Measurements from ENCODE around the gene ATF5. TPM values are rescaled to one million over a fixed set of nuclear protein-coding genes. Genes with fewer than 3 reads are reported as not detected.
"Not testable (repeated sequence)": the region's sequence is repeated elsewhere in the genome, so short reads cannot be mapped to it uniquely, and the experiment has no call there.

ATF5 gene
- total and polyA plus RNA-seq, 7 experiments from 2014 or later, result 1.6 to 16.1 (median 7.1) TPM

GRCh38 chr19:49920624-49921363 is 8.2 kb upstream of the ATF5 start:
- H3K27ac Mint-ChIP-seq, result peak overlapping the region in 3 of 9 donors; percentile 27 to 71 (median 28)
- no peaks in the 10 kb centered on the region for H3K9me3 ChIP-seq (ENCODE audit: control insufficient read depth in 2 of 3, low read length in 3 of 3)
- DNase-seq (no peak), ATAC-seq (no peak)
- H3K27me3 Mint-ChIP-seq, result no peaks in the 10 kb centered on the region
- H3K36me3 Mint-ChIP-seq, result peaks cover 0 to 27% (median 7%) of the 10 kb centered on the region in 5 donors
- no peaks in the 10 kb centered on the region for H3K4me1 ChIP-seq (ENCODE audit: control insufficient read depth in 2 of 2, insufficient read depth in 2 of 2, low read length in 2 of 2)
- H3K36me3 ChIP-seq (ENCODE audit: control insufficient read depth in 2 of 3, insufficient read depth in 3 of 3, low read length in 3 of 3), result peaks cover 0 to 63% (median 13%) of the 10 kb centered on the region in 3 experiments
- no peak overlapping the region for H3K4me3 Mint-ChIP-seq
- H3K4me1 Mint-ChIP-seq, result peaks cover 16 to 50% (median 32%) of the 10 kb centered on the region in 7 donors
- ChIA-PET POLR2A (no interaction called here), CTCF (no interaction called here)
- intact Hi-C loops (cut with micrococcal nuclease), result no loop called here
- H3K4me3 ChIP-seq (ENCODE audit: low read length), result no peak overlapping the region
- H3K9me3 Mint-ChIP-seq, result peaks cover 0 to 1% (median 0%) of the 10 kb centered on the region in 11 donors
- H3K27me3 ChIP-seq (ENCODE audit: control insufficient read depth in 2 of 2, insufficient read depth in 2 of 2, low read length in 2 of 2), result no peaks in the 10 kb centered on the region
- no peak overlapping the region for H3K27ac ChIP-seq (ENCODE audit: low read depth, low read length)

DNA sequence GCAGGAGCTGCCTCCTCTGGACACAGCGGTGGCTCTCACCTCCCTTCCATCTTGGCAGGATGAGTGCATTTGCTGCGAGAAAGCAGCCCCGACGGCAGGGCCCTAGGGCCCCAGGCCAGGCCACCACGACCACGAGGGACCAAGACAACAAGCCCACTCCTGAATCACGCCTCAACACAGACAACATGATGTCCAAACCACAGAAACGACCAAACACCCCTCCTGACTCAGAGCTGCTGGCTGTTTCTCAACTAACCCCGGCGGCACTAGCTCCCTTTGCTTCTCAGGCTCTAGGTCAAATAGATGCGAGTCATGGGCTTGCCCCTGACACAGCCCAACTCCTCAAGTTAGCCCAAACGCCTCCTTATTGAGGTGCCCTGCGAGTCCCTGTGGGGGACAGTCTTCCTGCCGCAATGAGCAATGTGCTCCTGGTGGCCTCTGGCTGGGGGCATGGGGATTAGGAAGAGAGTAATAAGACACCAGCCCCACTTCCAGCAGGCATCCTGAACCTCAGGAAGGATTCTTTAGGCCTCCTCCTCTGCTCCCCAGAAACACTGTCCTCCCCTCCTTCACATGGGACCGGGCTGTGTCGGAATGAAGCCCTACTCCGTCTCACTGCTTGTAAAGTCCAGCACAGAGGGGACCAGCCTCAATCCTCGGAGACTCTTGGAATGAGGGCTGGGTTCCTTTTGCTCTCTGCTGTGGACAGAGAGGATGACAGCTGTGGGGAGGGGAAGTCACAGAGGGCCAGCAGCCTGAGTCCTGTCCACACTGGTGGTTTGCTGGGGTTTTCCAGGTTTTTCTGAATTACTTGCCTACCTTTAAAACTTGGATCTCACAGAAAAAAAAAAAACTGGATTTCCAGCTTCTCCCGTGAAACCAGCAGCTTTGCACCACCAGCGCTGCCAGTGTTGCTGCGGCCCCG is 6.9 kb upstream of the ATF5 start:
- no peak for DNase-seq
- Mint-ChIP-seq H3K27ac (peak overlapping the region in 1 of 9 donors; percentile 32), H3K9me3 (peaks cover 0 to 1% (median 0%) of the 10 kb centered on the region in 11 donors), H3K27me3 (no peaks in the 10 kb centered on the region), H3K4me3 (no peak overlapping the region), H3K36me3 (peaks cover 0 to 27% (median 3%) of the 10 kb centered on the region in 5 donors), H3K4me1 (peaks cover 18 to 53% (median 36%) of the 10 kb centered on the region in 7 donors)
- Histone ChIP-seq H3K36me3 (ENCODE audit: control insufficient read depth in 2 of 3, insufficient read depth in 3 of 3, low read length in 3 of 3) (peaks cover 0 to 63% (median 13%) of the 10 kb centered on the region in 3 experiments), H3K4me3 (ENCODE audit: low read length) (no peak overlapping the region), H3K4me1 (ENCODE audit: control insufficient read depth in 2 of 2, insufficient read depth in 2 of 2, low read length in 2 of 2) (peaks cover 0 to 3% of the 10 kb centered on the region in 2 donors), H3K27me3 (ENCODE audit: control insufficient read depth in 2 of 2, insufficient read depth in 2 of 2, low read length in 2 of 2) (no peaks in the 10 kb centered on the region), H3K9me3 (ENCODE audit: control insufficient read depth in 2 of 3, low read length in 3 of 3) (no peaks in the 10 kb centered on the region), H3K27ac (ENCODE audit: low read depth, low read length) (no peak overlapping the region)
- CTCF ChIA-PET, result no interaction called here
- intact Hi-C loops (cut with micrococcal nuclease), result no loop called here
- POLR2A ChIA-PET, result interaction anchor here (0.6 kb wide), 1 partner anchor 211 kb away, joined by 5 read pairs; no protein-coding TSS in a partner anchor
- ATAC-seq, result peak; percentile 29

GRCh38 chr19:49923055-49924003 is 5.7 kb upstream of the ATF5 start:
- H3K4me3 ChIP-seq (ENCODE audit: low read length), result no peak overlapping the region
- no peak for DNase-seq
- intact Hi-C loops (cut with micrococcal nuclease), result no loop called here
- H3K9me3 ChIP-seq (ENCODE audit: control insufficient read depth in 2 of 3, low read length in 3 of 3), result no peaks in the 10 kb centered on the region
- ATAC-seq, result peak; percentile 41
- ChIA-PET POLR2A (interaction anchor here (0.6 kb wide), 1 partner anchor 212 kb away, joined by 5 read pairs; no protein-coding TSS in a partner anchor), CTCF (no interaction called here)
- H3K36me3 Mint-ChIP-seq, result peaks cover 0 to 30% (median 0%) of the 10 kb centered on the region in 5 donors
- peaks cover 0 to 6% (median 0%) of the 10 kb centered on the region in 11 donors for H3K9me3 Mint-ChIP-seq
- H3K4me1 ChIP-seq (ENCODE audit: control insufficient read depth in 2 of 2, insufficient read depth in 2 of 2, low read length in 2 of 2), result peaks cover 10 to 12% of the 10 kb centered on the region in 2 donors
- H3K27me3 Mint-ChIP-seq, result no peaks in the 10 kb centered on the region
- H3K27ac Mint-ChIP-seq, result no peak overlapping the region
- no peak overlapping the region for H3K27ac ChIP-seq (ENCODE audit: low read depth, low read length)
- H3K4me1 Mint-ChIP-seq, result peaks cover 26 to 59% (median 43%) of the 10 kb centered on the region in 7 donors
- H3K27me3 ChIP-seq (ENCODE audit: control insufficient read depth in 2 of 2, insufficient read depth in 2 of 2, low read length in 2 of 2), result no peaks in the 10 kb centered on the region
- H3K36me3 ChIP-seq (ENCODE audit: control insufficient read depth in 2 of 3, insufficient read depth in 3 of 3, low read length in 3 of 3), result peaks cover 0 to 58% (median 10%) of the 10 kb centered on the region in 3 experiments
- peak overlapping the region in 1 of 10 donors; percentile 41 for H3K4me3 Mint-ChIP-seq

DNA sequence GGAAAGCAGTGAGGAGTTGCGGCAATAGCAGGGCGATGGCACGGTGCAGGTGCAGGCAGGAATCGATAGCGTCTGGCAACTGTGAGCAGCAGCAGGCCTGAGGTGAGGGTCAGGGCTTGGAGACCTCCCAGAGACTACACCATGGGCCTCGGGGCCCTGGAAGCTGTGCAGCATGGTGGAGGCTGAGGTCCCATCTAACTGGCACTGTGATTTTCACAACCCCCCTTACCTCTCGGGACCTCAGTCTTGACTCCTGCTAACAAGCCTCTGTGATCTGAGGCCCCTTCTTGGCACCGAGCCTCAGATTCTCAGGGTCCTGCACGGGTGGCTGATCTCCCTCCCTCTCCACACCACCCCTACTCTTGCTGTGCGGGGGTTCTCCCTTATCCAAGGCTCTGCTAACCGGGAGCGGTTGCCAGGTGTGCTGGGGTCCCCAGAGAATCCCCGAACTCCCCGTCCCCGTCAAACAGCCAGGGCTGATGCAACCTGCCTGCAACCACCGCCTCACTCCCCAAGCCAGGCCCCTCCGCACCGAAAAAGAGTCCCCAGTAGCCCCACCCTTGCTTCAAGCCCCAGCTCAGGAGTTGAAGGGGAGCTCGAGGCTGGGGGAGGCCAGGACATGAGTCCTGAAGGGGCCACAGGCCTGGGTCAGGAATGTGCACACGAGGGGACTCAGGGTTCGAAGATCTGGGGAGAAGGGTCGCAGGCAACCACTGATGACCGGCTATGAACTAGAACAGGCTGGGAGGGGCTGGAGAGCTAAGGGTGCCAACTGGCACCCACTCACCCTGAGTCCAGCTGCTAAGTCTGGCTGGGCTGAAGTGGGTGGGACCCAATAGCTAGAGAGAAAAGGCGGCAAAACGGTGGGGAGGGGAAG is 4.8 kb upstream of the ATF5 start:
- Histone ChIP-seq H3K36me3 (ENCODE audit: control insufficient read depth in 2 of 3, insufficient read depth in 3 of 3, low read length in 3 of 3) (peaks cover 0 to 61% (median 7%) of the 10 kb centered on the region in 3 experiments), H3K27me3 (ENCODE audit: control insufficient read depth in 2 of 2, insufficient read depth in 2 of 2, low read length in 2 of 2) (no peaks in the 10 kb centered on the region), H3K9me3 (ENCODE audit: control insufficient read depth in 2 of 3, low read length in 3 of 3) (no peaks in the 10 kb centered on the region), H3K4me3 (ENCODE audit: low read length) (no peak overlapping the region), H3K4me1 (ENCODE audit: control insufficient read depth in 2 of 2, insufficient read depth in 2 of 2, low read length in 2 of 2) (peaks cover 10 to 12% of the 10 kb centered on the region in 2 donors), H3K27ac (ENCODE audit: low read depth, low read length) (no peak overlapping the region)
- H3K27me3 Mint-ChIP-seq, result no peaks in the 10 kb centered on the region
- H3K36me3 Mint-ChIP-seq, result peaks cover 0 to 34% (median 1%) of the 10 kb centered on the region in 5 donors
- intact Hi-C loops (cut with micrococcal nuclease), result no loop called here
- no peak overlapping the region for H3K27ac Mint-ChIP-seq
- H3K4me3 Mint-ChIP-seq, result no peak overlapping the region
- peaks cover 29 to 62% (median 50%) of the 10 kb centered on the region in 7 donors for H3K4me1 Mint-ChIP-seq
- CTCF ChIA-PET, result interaction anchor here (0.6 kb wide), 1 partner anchor 69 kb away, joined by 3 read pairs; no protein-coding TSS in a partner anchor
- peaks cover 0 to 10% (median 0%) of the 10 kb centered on the region in 11 donors for H3K9me3 Mint-ChIP-seq
- POLR2A ChIA-PET, result no interaction called here
- no peak for ATAC-seq
- DNase-seq, result no peak

GRCh38 chr19:49924881-49925210 is 4.2 kb upstream of the ATF5 start:
- H3K27me3 ChIP-seq (ENCODE audit: control insufficient read depth in 2 of 2, insufficient read depth in 2 of 2, low read length in 2 of 2); H3K4me3 Mint-ChIP-seq; H3K9me3 ChIP-seq (ENCODE audit: control insufficient read depth in 2 of 3, low read length in 3 of 3); CTCF ChIA-PET; H3K27ac Mint-ChIP-seq; DNase-seq; ATAC-seq; H3K27me3 Mint-ChIP-seq; H3K27ac ChIP-seq (ENCODE audit: low read depth, low read length); H3K4me3 ChIP-seq (ENCODE audit: low read length); POLR2A ChIA-PET: not testable (repeated sequence)
- peaks cover 29 to 61% (median 51%) of the 10 kb centered on the region in 7 donors for H3K4me1 Mint-ChIP-seq
- Histone ChIP-seq H3K36me3 (ENCODE audit: control insufficient read depth in 2 of 3, insufficient read depth in 3 of 3, low read length in 3 of 3) (peaks cover 0 to 63% (median 7%) of the 10 kb centered on the region in 3 experiments), H3K4me1 (ENCODE audit: control insufficient read depth in 2 of 2, insufficient read depth in 2 of 2, low read length in 2 of 2) (peaks cover 10 to 12% of the 10 kb centered on the region in 2 donors)
- intact Hi-C loops (cut with micrococcal nuclease), result loop anchor here in 1 of 2 donors (5.0 kb wide), 1 partner anchor 402 kb away; the partner anchor contains the start of gene KCNC3
- peaks cover 0 to 36% (median 5%) of the 10 kb centered on the region in 5 donors for H3K36me3 Mint-ChIP-seq
- H3K9me3 Mint-ChIP-seq, result peaks cover 0 to 16% (median 0%) of the 10 kb centered on the region in 11 donors

Measured in naive thymus-derived CD4-positive, alpha-beta T cell (primary cell).